Mesothelial cell of epicardium (in vitro differentiated cells): Measurements from ENCODE around the gene MYG1. TPM values are rescaled to one million over a fixed set of nuclear protein-coding genes. Genes with fewer than 3 reads are reported as not detected.

ENCODE experiments used
- DNase-seq, 2 experiments: peaks; one replicate each; pipeline ENCODE4 v3.0.0; 2021; ENCODE audit warnings: low spot score in 2 of 2; ENCODE audit not compliant: unreplicated experiment in 2 of 2
- H3K27ac Mint-ChIP-seq: 2 replicates; pipeline ENCODE4 v1.8.0; 2021; ENCODE audit warnings: mixed read lengths
- H3K27me3 Mint-ChIP-seq: 2 replicates; pipeline ENCODE4 v1.8.0; 2021; ENCODE audit warnings: low read depth, mixed read lengths
- H3K36me3 Mint-ChIP-seq: 2 replicates; pipeline ENCODE4 v1.8.0; 2021; ENCODE audit warnings: mixed read lengths
- H3K4me1 Mint-ChIP-seq: 2 replicates; pipeline ENCODE4 v1.8.0; 2021; ENCODE audit warnings: mixed read lengths
- H3K4me3 Mint-ChIP-seq: 2 replicates; pipeline ENCODE4 v1.8.0; 2021; ENCODE audit warnings: mild to moderate bottlenecking, moderate library complexity, mixed read lengths
- H3K9me3 Mint-ChIP-seq: 2 replicates; pipeline ENCODE4 v1.8.0; 2021; ENCODE audit warnings: mixed read lengths
- CTCF ChIP-seq: fragments of 200-600 bp; sonication (generic); IDR thresholded peaks from one replicate; pipeline ENCODE4 v1.5.0; 2021; ENCODE audit warnings: antibody characterized with exemption; ENCODE audit not compliant: unreplicated experiment
- total RNA-seq: library from RNA; stranded (reverse); gene quantifications from 3 replicates; pipeline ENCODE4 v1.2.1, GENCODE V29; 2021

MYG1 gene
- total RNA-seq, 1 donor from 2014 or later, result 55.9 TPM

GRCh38 chr12:53332744-53333143, 33.2 kb downstream of the MYG1 start:
- Mint-ChIP-seq H3K36me3 (no peaks in the 10 kb centered on the region), H3K4me3 (no peak overlapping the region), H3K9me3 (no peaks in the 10 kb centered on the region), H3K4me1 (peaks cover 5% of the 10 kb centered on the region), H3K27ac (no peak overlapping the region), H3K27me3 (peaks cover 39% of the 10 kb centered on the region)
- no peak for DNase-seq
- no peak for TF ChIP-seq CTCF

GRCh38 chr12:53333289-53333688, 33.8 kb downstream of the MYG1 start:
- no peak for TF ChIP-seq CTCF
- no peak for DNase-seq
- no peaks in the 10 kb centered on the region for H3K36me3 Mint-ChIP-seq
- peaks cover 39% of the 10 kb centered on the region for H3K27me3 Mint-ChIP-seq
- H3K9me3 Mint-ChIP-seq, result no peaks in the 10 kb centered on the region
- no peak overlapping the region for H3K27ac Mint-ChIP-seq
- H3K4me3 Mint-ChIP-seq, result no peak overlapping the region
- peaks cover 9% of the 10 kb centered on the region for H3K4me1 Mint-ChIP-seq

GRCh38 chr12:53333845-53334244, 34.4 kb downstream of the MYG1 start:
- no peaks in the 10 kb centered on the region for H3K9me3 Mint-ChIP-seq
- H3K4me3 Mint-ChIP-seq, result no peak overlapping the region
- no peak for TF ChIP-seq CTCF
- no peaks in the 10 kb centered on the region for H3K36me3 Mint-ChIP-seq
- no peak overlapping the region for H3K27ac Mint-ChIP-seq
- H3K4me1 Mint-ChIP-seq, result peaks cover 11% of the 10 kb centered on the region
- H3K27me3 Mint-ChIP-seq, result peaks cover 37% of the 10 kb centered on the region
- no peak for DNase-seq

- Mint-ChIP-seq H3K36me3 (no peaks in the 10 kb centered on the region), H3K4me1 (peaks cover 11% of the 10 kb centered on the region), H3K4me3 (no peak overlapping the region), H3K27me3 (peaks cover 35% of the 10 kb centered on the region), H3K27ac (no peak overlapping the region), H3K9me3 (no peaks in the 10 kb centered on the region)
- no peak for DNase-seq
- no peak for TF ChIP-seq CTCF
Observed at GRCh38 chr12:53334822-53335221, 35.3 kb downstream of the MYG1 start.

GRCh38 chr12:53336181-53336681, 36.7 kb downstream of the MYG1 start, which contains the start of gene SP7:
TSS of gene SP7 (minus strand) at chr12:53336354. CDS start at chr12:53335646, 708 bp downstream.
- no peak for TF ChIP-seq CTCF
- Mint-ChIP-seq H3K27me3 (peaks cover 42% of the 10 kb centered on the region), H3K27ac (no peak within 1 kb of the TSS), H3K36me3 (no peaks in the 10 kb centered on the region), H3K4me1 (peaks cover 11% of the 10 kb centered on the region), H3K9me3 (no peaks in the 10 kb centered on the region), H3K4me3 (no peak within 1 kb of the TSS)
- DNase-seq, result no peak

GRCh38 chr12:53338017-53338416, 38.5 kb downstream of the MYG1 start:
- H3K36me3 Mint-ChIP-seq, result no peaks in the 10 kb centered on the region
- no peak overlapping the region for H3K27ac Mint-ChIP-seq
- DNase-seq, result no peak
- no peaks in the 10 kb centered on the region for H3K9me3 Mint-ChIP-seq
- TF ChIP-seq CTCF, result no peak
- peaks cover 38% of the 10 kb centered on the region for H3K27me3 Mint-ChIP-seq
- H3K4me1 Mint-ChIP-seq, result peaks cover 11% of the 10 kb centered on the region
- H3K4me3 Mint-ChIP-seq, result no peak overlapping the region
